Fibroblast of villous mesenchyme (primary cell): Measurements from ENCODE around the gene PLA2G4D. TPM values are rescaled to one million over a fixed set of nuclear protein-coding genes. Genes with fewer than 3 reads are reported as not detected.

Experiments
- DNase-seq: peaks from one replicate; pipeline ENCODE4 v3.0.0-alpha.2; 2010; ENCODE audit warnings: low read depth
- H3K4me3 ChIP-seq: 2 replicates; pipeline ENCODE4 v1.5.1; 2011; ENCODE audit warnings: low read depth, mild to moderate bottlenecking, low read length
- CTCF ChIP-seq: IDR thresholded peaks from 2 replicates; pipeline ENCODE4 v1.5.1; 2012; ENCODE audit warnings: low read depth, mild to moderate bottlenecking, low read length; ENCODE audit not compliant: insufficient read depth
- total RNA-seq: library from RNA; depleted of rRNA; stranded (reverse); fragments of >200 nt; gene quantifications from 2 replicates; pipeline ENCODE4 v1.2.3, GENCODE V29; 2012

Gene PLA2G4D
- total RNA-seq, 1 donor: not detected

GRCh38 chr15:42090781-42091180, 3.6 kb downstream of the PLA2G4D start:
- no peak for TF ChIP-seq CTCF
- no peak for DNase-seq
- no peak overlapping the region for H3K4me3 ChIP-seq

GRCh38 chr15:42090370-42090769, 4.0 kb downstream of the PLA2G4D start:
- H3K4me3 ChIP-seq: no peak overlapping the region
- TF ChIP-seq CTCF: no peak
- DNase-seq: no peak

- no peak for DNase-seq
- TF ChIP-seq CTCF: no peak
- no peak overlapping the region for H3K4me3 ChIP-seq
Observed at GRCh38 chr15:42089942-42090341, 4.4 kb downstream of the PLA2G4D start.

GRCh38 chr15:42088801-42089640, 5.3 kb downstream of the PLA2G4D start:
- no peak for DNase-seq
- TF ChIP-seq CTCF: no peak
- no peak overlapping the region for H3K4me3 ChIP-seq

GRCh38 chr15:42087926-42088800, 6.2 kb downstream of the PLA2G4D start:
- TF ChIP-seq CTCF: no peak
- no peak overlapping the region for H3K4me3 ChIP-seq
- no peak for DNase-seq

- H3K4me3 ChIP-seq: no peak overlapping the region
- TF ChIP-seq CTCF: no peak
- DNase-seq: no peak
Observed at GRCh38 chr15:42087460-42087859, 6.9 kb downstream of the PLA2G4D start.
